HG03196 (cell line): ENCODE data around the gene TOPORS.
"Not testable (repeated sequence)": the region's sequence is repeated elsewhere in the genome, so short reads cannot be mapped to it uniquely, and the experiment has no call there.

ENCODE experiments used
- ATAC-seq: cut with Tn5 transposase; IDR thresholded peaks from one replicate; pipeline ENCODE4 v1.9.1; 2021; ENCODE audit not compliant: unreplicated experiment

Gene TOPORS

DNA sequence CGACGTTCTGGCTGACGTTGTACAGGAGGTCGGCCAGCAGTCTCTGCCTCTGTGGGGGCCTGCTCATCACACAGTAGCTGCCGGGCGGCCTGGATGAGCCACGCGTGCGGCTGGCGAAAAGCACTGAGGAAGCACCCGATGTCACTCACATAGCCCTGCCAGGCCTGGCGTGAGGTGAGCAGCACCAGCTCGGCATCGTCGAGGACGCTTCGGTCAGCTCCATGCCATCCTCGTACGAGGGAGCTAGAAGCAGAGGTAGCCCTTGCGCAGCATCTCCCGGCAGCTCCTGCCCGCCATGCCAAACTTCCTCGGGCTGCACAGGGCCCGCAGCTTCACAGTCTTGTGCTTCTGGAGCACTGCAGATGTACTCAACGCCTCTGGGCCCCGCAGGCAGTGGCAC is 14.4 kb upstream of the TOPORS start:
- ATAC-seq, result no peak

DNA sequence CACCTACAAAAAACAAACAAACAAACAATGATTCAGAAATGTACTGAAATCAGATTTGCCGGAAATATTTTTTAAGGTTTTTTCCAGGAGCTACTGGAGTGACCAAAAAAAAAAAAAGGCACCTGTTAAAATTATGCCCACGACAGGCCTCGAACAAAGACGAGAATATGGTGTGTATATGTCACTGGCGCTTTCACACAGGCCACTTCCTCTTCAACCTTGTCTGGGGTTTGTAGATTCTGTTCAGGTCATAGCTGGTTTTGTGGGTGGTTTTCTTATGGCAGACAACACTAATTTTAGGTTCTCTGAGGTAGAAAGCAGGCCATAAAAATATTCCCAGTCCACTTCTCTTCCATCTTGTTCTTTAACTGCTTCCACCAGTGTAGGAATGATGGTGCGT is 13.6 kb upstream of the TOPORS start:
- ATAC-seq, result no peak

DNA sequence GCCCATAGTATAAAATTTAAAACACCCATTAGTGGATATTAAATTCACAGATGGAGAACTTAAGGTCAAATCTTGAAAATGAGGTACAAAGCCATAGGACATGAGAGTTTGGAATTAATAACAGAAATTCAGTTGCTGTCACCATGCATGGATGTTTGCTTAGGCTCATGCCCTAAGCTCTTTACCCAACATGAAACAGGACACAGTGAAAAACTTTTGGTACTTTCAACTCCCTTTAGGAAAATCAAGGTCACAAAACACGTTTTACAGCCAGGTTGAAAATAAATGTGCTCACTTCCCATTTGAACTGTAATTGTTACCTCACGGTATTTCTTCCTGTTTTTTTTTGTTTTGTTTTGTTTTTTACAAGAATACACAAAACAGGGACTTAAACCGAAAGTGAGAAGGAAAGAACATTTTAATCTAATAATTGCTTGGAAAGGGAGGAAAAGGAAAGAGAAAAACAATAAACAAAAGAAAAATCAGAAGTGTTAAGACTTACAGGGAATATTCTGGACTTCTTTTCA is 6.1 kb upstream of the TOPORS start:
- no peak for ATAC-seq

DNA sequence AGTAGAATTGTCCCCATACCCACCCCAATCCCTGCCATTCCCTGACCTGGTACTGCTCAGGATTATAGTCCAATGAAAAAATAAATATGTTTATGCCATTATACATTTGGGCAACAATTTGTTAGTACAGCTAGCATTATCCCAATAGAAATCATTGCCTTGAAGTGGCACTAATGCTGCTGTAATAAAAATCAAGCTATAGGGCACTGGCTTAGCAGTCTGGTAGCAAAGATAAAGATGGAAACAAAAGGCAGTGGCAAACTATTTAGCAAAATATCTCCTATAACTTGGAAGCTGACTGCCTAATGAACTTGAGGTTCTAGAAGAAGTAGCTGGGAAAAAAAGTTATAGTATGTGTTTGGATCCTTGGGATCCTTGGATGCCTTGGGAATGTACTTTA is 2.2 kb upstream of the TOPORS start:
- no peak for ATAC-seq

DNA sequence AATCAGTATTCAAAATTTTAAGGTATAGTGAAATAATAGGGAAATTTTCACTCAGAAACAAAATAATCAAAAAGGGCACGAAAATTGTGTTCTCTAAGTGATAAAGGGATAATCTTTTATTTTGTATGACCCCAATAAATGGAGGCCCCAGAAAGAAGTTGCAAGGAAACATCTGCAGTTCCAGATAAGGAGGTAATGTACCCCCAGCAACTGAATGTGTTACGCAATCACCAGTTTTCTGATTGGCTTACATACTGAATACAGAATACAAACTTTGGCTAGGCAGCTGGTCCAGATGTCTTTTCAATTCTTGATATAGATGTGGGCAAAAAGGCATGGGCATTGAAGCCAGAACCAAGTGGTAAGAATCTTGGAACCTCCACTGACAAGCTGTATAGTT is 1.7 kb upstream of the TOPORS start:
- ATAC-seq, result no peak

DNA sequence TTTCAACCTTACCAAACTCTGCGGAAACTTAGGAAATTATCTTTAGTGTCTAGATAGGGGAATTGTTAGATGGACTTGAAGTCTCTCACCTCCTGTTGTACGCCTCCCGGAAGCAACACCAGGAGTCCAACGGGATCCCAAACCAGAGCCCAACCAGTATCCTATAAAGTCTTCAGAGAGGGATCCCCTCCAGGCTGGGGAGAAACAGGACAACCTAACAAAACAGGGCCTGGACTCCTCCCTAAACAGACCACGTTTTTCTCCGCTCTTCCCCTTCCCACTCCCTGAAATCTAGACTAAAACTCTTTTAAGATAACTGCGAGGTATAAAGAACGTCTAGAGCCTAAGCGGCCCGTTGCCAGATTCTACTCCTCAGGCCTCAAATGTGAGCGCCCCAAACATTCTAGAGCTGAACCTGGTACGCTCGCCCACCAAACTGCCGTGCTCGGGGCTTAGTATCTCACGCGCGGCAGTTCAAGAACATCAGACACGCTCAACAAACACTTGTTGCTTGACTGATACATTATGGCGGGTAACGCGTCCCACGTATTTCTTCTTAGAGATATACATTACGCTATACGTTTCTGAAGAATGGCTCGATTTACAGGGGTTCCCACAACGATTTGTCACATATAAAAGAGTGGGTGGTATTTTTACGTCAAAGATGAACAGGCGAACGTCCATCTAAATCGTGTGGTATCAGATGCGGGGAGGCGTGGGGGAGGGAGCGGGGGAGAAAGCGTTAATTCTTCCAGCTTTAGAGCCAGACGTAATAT is 922 bp downstream of the TOPORS start:
- peak; percentile 4 for ATAC-seq

DNA sequence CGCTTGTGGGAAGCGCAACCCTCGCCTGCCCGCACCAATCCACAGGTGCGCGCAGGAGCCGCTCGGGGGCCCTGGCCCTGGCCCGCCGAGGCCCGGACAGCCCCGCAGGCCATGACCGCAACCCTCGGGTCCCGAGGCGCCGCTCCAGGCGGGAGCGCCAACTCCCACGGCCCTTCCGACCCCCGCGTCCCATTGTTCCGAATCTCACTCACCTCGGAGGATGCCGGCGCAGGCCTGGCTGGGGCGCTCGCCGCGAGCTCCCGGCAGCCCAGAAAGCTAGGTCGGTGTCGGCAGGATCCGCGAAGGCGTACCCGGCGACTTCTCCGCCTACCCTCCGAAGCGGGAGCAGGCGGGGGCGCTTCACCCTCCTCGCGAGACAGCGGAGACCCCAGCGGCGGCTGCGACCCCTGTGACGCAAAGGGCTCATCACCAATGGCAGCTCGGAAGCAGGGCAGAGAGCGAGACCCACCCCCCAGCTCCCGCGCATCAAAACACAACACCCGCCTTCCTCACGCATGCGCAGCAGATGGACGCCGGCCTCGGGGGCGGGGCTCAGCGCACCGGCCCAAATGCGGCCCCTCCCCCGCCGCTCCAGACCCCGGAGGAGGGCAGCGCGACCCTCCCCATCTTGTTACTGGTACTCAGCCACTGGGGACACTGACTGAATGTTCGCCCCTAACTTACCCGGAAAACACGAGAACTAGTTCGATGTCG is 1.7 kb downstream of the TOPORS start:
- peak; percentile 71 for ATAC-seq

DNA sequence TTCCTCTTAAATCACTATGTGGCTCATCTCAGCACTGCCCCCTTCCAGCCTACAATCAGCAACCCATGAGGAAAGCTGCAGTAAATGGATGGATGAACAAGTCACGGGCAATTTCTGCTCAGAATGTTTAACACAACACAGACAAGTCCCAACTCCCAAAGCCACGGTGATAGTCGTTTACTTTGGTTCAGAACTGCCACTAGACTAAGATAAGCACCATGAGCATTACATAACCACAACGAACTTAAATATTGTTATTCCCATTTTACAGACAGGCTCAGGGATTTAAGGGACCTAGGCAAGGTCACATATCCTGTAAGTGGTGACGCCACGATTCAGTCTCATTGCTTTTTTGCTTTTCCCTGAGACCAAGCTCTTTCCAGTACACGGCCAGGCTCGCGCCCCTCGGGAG is 2.2 kb downstream of the TOPORS start:
- ATAC-seq, result no peak

DNA sequence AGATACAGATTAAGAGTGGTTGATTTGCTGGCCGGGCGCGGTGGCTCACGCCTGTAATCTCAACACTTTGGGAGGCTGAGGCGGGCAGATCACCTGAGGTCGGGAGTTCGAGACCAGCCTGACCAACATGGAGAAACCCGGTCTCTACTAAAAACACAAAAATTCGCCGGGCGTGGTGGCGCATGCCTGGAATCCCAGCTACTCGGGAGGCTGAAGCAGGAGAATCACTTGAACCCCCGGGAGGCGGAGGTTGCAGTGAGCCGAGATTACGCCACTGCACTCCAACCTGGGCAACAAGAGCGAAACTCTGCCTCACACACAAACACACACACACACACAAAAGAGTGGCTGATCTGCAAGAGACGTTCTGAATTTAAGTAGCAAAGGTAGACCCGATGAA is 4.2 kb downstream of the TOPORS start:
- ATAC-seq, result not testable (repeated sequence)

DNA sequence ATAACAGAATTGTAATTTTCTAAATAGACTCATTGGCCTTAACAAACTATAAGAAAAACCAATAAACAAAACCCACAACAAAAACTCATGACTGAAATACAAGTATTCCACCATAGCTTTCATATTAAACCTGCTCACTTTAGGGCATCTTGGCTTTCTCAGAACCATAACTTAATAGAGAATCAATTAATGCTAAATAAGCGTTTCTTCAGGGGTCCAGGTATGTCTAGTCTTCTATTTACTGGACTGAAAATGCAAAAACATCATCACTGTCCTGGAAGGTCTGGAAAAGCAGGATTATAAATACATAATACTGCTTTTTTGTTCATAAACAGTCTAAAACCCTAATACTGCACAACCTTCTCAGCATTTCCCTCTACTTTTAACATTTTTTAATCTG is 6.5 kb downstream of the TOPORS start:
- ATAC-seq, result no peak

DNA sequence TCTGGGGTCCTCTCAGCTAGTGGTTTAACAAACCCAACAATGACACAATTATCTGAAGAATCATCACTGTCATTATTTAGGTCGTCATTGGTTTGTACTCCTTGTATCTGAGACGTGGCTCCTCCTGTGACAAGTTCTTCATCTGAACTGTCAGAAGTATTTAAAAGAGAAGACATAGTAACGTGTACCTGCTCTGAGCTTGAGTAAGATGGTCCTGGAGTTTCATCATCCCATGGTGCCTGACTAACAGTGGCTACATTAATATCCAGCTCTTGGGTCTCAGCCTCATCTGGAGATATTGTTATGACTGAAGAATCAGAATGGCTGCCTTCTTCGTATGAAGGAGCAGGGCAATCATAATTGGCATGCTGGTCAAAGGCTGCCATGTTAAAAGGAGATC is 9.3 kb downstream of the TOPORS start:
- no peak for ATAC-seq

DNA sequence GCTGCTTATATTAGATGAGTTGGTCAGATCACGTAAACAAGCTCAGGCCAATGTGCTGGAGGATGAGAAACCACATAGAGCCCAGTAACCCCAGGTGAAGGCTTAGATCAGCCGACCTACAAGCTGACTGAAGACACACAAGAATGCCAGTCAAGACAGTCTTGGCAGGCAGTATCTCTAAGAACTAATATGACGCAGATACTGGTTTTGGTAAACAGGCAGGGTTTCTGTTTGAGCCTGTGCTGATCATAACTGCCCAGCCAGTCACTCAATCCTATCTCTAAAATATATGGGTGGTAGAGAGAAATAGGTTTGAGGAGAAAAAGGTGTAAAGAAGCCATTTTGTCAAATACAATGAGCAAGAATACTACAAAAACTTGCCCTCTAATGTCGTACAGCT is 18.6 kb downstream of the TOPORS start:
- ATAC-seq, result no peak

DNA sequence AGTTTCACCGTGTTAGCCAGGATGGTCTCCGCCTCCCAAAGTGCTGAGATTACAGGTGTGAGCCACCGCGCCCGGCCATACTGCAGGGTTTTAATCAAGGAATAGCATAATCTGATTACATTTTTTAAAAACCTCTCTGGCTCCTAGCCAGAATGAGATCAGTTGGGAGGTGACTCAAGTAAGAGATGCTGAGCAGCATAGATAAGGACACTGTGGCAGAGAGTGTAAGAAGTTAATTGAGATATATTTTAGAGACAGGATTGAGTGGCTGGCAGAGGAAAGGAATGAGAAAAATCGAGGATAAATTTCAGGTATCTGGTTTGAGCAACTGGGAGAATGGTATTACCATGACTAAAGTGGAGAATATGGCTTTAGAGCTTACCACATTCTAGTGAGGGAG is 19.1 kb downstream of the TOPORS start:
- no peak for ATAC-seq

DNA sequence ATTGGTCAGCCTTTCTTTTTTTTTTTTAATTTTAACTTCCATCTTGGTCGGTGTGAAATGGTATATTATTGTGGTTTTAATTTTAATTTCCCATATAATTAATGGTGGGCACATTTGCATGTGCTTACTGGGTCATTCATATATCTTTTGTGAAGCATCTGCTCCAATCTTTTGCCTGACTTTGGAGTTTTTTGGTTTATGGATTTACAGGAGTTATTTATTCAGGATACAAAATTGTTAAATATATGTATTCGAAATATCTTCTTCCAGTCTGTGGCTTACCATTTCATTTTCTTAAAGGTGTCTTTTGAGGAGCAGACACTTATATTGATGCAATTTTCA is 25.7 kb downstream of the TOPORS start:
- no peak for ATAC-seq

DNA sequence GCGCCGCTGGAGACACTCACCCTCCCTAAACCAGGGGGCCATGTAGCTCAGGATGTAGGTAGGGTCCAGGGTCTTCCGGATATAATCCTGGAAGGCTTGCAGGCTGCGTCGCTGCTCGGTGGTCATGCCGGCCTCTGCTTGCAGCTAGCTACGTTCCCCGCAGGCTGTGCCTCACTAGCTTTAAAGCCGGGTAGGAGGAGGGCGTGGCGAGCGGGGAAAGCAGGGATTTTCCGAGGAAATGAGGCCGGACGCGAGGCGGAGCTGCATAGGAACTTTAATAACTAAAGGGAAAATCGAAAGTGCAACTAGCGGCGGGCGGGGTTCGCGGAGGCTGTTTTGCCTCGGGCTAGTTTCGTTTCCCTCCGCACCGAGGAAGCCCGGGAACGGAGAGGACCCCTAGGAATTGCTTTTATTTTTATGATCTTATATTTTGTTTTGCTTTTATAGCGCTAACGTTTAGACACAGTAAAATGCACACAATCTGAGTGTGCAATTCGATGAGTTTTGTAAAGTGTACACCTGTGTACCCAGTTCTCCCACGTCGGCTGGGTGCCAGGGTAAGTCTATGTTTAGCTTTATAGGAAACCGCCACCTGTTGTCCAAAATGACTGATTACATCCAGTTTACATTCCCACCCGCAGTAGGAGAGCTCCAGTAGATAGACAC is 26.2 kb downstream of the TOPORS start, which contains the start of gene RIGI:
Gene RIGI (minus strand): TSS at position 156 of the 666 bp plus-strand sequence. CDS start 30 bp downstream, at position 126.
- peak; percentile 76 for ATAC-seq

DNA sequence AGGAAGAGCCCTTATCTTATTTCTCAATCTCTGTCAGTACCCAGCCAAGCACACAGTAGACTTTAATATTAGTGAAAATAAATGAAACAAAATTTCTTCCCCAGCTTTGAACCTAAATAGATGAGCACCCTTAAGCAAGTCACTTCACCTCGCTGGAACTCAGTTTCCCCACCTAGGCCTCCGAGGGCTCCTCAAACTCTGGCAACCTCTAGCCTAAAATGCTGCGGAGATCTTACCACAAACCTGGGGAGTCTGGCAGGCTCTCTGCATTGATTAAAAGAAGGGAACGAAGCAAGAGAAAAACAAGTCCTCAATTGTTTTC is 26.7 kb downstream of the TOPORS start:
- ATAC-seq, result peak; percentile 10

DNA sequence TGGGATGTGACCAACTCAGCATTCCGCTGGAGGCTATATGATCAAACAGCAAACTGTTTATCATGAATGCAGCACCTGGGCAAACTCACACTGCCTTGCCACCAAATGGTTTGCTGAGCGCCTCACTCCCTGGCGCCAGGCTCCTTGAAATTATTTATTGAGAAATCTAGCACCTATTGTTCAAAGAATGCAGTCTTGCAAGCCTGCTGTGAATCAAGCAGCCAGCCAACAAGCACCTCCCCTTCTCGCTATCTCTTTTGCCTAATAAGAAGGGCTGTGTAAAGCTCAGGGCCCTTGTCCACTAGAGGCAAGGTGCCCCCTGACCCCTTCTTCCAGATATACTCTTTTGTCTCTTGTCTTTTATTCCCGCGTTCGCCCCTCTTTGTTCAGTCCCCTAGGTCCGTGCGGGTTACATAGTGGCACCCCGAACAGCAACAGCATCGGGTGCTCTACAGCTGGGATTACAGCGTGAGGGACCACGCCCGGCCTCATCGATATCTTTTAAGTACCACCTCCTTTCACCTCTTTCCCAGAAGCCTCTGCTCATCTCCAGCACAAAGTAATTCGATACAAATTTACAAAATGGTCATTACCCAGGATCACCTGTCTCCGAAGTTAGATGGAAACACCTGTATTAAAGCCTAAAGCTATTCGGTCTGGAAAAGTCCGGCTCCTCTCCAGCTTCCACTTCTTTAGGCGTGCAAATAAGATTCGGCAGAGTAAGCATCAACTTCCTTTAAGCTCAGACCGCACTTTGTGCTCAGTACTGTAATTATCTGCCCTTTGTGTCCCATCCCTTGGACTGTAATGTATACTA is 27.3 kb downstream of the TOPORS start:
- no peak for ATAC-seq

DNA sequence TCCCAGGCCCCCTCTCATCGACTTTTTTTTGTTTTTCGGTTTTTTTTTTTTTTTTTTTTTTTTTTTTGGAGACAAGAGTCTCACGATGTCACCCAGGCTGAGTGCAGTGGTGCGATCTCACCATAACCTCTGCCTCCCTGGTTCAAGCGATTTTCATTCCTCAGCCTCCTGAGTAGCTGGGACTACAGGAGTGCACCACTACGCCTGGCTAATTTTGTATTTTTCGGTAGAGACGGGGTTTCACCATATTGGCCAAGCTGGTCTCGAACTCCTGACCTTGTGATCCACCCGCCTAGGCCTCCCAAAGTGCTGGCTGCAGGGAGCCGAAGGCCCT is 27.9 kb downstream of the TOPORS start:
- ATAC-seq, result not testable (repeated sequence)

DNA sequence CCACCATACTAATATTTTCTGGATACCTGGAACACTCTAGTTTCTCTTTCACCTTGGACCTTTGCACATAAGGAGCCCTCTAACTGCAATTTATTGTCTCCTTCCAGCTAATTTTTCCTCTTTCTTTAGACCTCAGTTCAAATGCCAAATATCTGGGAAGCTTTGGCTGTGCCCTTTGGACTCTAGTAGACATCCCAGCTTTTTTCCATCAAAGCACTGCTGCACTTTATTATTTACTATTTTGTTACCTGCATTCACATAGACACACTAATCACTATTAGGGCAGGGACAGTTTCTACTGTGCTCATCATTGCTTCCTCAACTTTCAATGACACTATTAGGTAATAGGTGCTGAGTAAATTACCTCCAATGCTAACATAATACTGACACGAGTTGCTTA is 28.5 kb downstream of the TOPORS start:
- no peak for ATAC-seq

DNA sequence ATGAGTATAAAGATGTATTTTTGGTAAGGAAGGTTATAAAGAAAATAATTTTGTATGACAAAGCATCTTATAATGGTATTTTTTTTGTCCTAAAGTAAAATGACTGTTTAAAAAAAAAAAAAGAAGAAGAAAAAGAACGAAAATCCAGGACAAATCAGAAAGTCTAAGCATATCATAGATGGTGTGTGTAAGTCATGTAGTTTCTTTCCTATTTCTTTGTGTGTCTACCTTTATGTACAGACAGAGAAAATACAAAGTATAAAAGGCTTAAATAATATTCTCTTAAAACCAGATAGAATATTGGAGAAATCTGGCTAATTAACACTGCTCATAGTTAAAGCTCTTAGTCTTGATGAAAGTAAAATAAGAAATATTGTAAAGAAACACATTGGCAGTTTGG is 34.1 kb downstream of the TOPORS start:
- ATAC-seq, result no peak

DNA sequence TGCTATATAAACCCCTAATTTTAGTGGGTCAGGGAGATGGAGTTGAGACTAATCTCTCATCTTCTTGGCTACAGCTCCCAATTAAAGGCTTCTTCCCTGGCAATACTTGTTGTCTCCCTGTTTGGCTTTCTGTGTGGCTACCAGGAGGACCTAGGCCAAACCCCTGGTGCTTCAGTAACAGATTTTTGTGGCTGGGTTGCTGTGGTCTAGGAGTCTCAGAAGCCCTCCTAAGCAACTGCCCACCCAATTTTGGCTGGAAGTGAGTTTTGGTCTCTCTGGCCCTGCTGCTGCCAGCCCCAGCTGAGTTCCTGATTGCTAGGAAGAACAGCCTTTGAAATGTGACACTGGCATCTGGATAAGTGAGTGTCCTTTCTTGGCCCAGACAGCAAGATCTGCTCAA is 36.1 kb downstream of the TOPORS start:
- no peak for ATAC-seq
